GM12873 (cell line): ENCODE measurements around the gene STK32C.

Experiments
- CTCF ChIP-seq: IDR thresholded peaks from 2 replicates; pipeline ENCODE4 v1.5.1; 2012; ENCODE audit warnings: low read depth, mild to moderate bottlenecking, moderate library complexity, low read length, control low read depth; ENCODE audit not compliant: insufficient read depth; ENCODE audit errors: missing control alignments

Gene STK32C

GRCh38 chr10:132259702-132260482, 47.9 kb downstream of the STK32C start:
- no peak for TF ChIP-seq CTCF

GRCh38 chr10:132258423-132258822, 49.3 kb downstream of the STK32C start:
- no peak for TF ChIP-seq CTCF

- no peak for TF ChIP-seq CTCF
Measured at GRCh38 chr10:132257907-132258306, 49.8 kb downstream of the STK32C start.

GRCh38 chr10:132257271-132257670, 50.5 kb downstream of the STK32C start:
- TF ChIP-seq CTCF, result no peak

- TF ChIP-seq CTCF, result no peak
Measured at GRCh38 chr10:132256866-132257265, 50.9 kb downstream of the STK32C start.

- no peak for TF ChIP-seq CTCF
Measured at GRCh38 chr10:132255489-132256344, 52.0 kb downstream of the STK32C start.

- no peak for TF ChIP-seq CTCF
Measured at GRCh38 chr10:132254841-132255240, 52.9 kb downstream of the STK32C start.
